HepG2 (cell line): ENCODE data around the gene PTPN5. TPM values are rescaled to one million over a fixed set of nuclear protein-coding genes. Genes with fewer than 3 reads are reported as not detected.

Experiments
- FLYWCH1 ChIP-seq: sonication (generic); formaldehyde crosslinking; IDR thresholded peaks from 2 replicates; pipeline ENCODE4 v1.8.1; 2023; ENCODE audit warnings: mild to moderate bottlenecking, missing genetic modification reagents
- MTA3 ChIP-seq: sonication (generic); formaldehyde crosslinking; IDR thresholded peaks from 2 replicates; pipeline ENCODE4 v1.4.0; 2020; ENCODE audit warnings: missing genetic modification reagents
- PRPF4 ChIP-seq: fragments of 200-400 bp; formaldehyde crosslinking; IDR thresholded peaks from 2 replicates; pipeline ENCODE4 v1.6.1; 2016; ENCODE audit warnings: low read length, low read depth; ENCODE audit not compliant: poor library complexity, severe bottlenecking
- RCOR2 ChIP-seq: IDR thresholded peaks from 2 replicates; pipeline ENCODE4 v1.6.1; 2016; ENCODE audit warnings: missing biosample characterization, missing genetic modification reagents
- ZNF510 ChIP-seq: sonication (generic); formaldehyde crosslinking; IDR thresholded peaks from 2 replicates; pipeline ENCODE4 v1.4.0; 2020; ENCODE audit warnings: low read depth, mild to moderate bottlenecking, missing genetic modification reagents
- polyA plus RNA-seq, 8 experiments: library from polyadenylated mRNA; depleted of rRNA in 3 of 8; stranded (reverse) in 7 of 8; unstranded in 1 of 8; fragments of >200 nt; fragmentation: Illumina TruSeq in 4 of 8; extraction: Trizol in 4 of 8; gene quantifications; 2 replicates each; pipeline versions ENCODE4 v1.2.1 to v1.2.3, GENCODE V29; 2011 to 2016; ENCODE audit warnings: low read depth in 4 of 8, missing spikeins in 1 of 8, mixed read lengths in 1 of 8; ENCODE audit not compliant: insufficient read depth in 1 of 8
- total RNA-seq, 5 experiments: library from RNA; depleted of rRNA; stranded (reverse); fragments of >200 nt; fragmentation: Illumina TruSeq; extraction: Trizol; gene quantifications; 2 replicates each; pipeline ENCODE4 v1.2.3, GENCODE V29; 2016; ENCODE audit warnings: low read depth in 1 of 5
- TF ChIP-seq, protein P1 (sequence below), 2 experiments: fragments of 450-650 bp in 1 of 2; sonication (generic) in 1 of 2; formaldehyde crosslinking; IDR thresholded peaks; 2 replicates each; pipeline versions ENCODE4 v1.5.0 to v1.8.0; 2020 to 2022; ENCODE audit warnings: mild to moderate bottlenecking in 1 of 2, missing genetic modification reagents in 1 of 2
- TF ChIP-seq, protein P2 (sequence below): sonication (generic); formaldehyde crosslinking; IDR thresholded peaks from 2 replicates; pipeline ENCODE4 v1.4.0; 2020; ENCODE audit warnings: missing genetic modification reagents, borderline replicate concordance
- TF ChIP-seq, protein P3 (sequence below): sonication (generic); formaldehyde crosslinking; IDR thresholded peaks from 2 replicates; pipeline ENCODE4 v1.5.1; 2020; ENCODE audit warnings: mild to moderate bottlenecking, missing genetic modification reagents, moderate library complexity

The PTPN5 gene
- total and polyA plus RNA-seq, 2 of the 13 experiments (the other 11 are each of a cell fraction or from before 2014, with no cell fraction given) = not detected

DNA sequence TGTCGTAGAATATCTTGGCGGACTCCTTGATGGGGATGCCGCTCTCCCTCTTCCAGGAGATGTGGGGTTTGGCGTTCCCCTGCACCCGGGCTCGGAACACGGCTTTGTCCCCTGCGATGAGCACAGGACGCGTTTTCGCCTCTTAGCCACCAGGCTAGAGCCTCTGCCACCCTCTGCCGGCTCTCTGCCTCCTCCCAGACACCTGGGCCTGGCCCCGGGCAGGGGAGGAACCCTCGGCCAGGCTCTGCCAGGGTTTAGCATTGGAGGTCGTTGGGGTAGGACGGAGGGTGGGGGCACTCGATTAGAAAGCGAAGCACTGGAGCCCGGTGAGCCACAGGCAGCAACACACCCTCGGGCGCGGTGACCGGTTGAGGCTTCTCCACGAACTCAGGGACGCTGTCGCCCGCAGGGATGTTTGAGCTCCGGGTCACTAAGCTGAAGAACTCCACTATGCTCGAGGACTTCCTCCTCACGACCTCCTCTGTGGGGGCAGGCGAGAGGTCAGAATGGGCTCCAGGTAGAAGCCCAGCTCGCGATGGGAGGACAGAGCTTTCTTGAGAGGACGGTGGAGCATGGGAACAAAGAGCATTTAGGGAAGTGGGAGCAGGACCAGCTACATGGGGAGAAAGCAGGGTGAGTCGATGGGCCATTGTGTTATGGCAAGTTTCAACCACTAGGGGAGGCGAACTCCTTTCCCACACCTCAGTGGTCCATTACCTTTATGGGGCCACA is 69.9 kb downstream of the PTPN5 start (continued):
- TF ChIP-seq RCOR2 (CRISPR knock-in tag) (no peak), ZNF510 (CRISPR knock-in tag) (no peak), PRPF4 (no peak), FLYWCH1 (CRISPR knock-in tag) (no peak), MTA3 (no peak)
- TF ChIP-seq, protein P1, sequence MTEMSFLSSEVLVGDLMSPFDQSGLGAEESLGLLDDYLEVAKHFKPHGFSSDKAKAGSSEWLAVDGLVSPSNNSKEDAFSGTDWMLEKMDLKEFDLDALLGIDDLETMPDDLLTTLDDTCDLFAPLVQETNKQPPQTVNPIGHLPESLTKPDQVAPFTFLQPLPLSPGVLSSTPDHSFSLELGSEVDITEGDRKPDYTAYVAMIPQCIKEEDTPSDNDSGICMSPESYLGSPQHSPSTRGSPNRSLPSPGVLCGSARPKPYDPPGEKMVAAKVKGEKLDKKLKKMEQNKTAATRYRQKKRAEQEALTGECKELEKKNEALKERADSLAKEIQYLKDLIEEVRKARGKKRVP (CRISPR knock-in tag; IDR thresholded peaks at IDR 0.05) = no peak
- TF ChIP-seq, protein P2, sequence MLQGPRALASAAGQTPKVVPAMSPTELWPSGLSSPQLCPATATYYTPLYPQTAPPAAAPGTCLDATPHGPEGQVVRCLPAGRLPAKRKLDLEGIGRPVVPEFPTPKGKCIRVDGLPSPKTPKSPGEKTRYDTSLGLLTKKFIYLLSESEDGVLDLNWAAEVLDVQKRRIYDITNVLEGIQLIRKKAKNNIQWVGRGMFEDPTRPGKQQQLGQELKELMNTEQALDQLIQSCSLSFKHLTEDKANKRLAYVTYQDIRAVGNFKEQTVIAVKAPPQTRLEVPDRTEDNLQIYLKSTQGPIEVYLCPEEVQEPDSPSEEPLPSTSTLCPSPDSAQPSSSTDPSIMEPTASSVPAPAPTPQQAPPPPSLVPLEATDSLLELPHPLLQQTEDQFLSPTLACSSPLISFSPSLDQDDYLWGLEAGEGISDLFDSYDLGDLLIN (CRISPR knock-in tag) = no peak
- TF ChIP-seq, protein P3, sequence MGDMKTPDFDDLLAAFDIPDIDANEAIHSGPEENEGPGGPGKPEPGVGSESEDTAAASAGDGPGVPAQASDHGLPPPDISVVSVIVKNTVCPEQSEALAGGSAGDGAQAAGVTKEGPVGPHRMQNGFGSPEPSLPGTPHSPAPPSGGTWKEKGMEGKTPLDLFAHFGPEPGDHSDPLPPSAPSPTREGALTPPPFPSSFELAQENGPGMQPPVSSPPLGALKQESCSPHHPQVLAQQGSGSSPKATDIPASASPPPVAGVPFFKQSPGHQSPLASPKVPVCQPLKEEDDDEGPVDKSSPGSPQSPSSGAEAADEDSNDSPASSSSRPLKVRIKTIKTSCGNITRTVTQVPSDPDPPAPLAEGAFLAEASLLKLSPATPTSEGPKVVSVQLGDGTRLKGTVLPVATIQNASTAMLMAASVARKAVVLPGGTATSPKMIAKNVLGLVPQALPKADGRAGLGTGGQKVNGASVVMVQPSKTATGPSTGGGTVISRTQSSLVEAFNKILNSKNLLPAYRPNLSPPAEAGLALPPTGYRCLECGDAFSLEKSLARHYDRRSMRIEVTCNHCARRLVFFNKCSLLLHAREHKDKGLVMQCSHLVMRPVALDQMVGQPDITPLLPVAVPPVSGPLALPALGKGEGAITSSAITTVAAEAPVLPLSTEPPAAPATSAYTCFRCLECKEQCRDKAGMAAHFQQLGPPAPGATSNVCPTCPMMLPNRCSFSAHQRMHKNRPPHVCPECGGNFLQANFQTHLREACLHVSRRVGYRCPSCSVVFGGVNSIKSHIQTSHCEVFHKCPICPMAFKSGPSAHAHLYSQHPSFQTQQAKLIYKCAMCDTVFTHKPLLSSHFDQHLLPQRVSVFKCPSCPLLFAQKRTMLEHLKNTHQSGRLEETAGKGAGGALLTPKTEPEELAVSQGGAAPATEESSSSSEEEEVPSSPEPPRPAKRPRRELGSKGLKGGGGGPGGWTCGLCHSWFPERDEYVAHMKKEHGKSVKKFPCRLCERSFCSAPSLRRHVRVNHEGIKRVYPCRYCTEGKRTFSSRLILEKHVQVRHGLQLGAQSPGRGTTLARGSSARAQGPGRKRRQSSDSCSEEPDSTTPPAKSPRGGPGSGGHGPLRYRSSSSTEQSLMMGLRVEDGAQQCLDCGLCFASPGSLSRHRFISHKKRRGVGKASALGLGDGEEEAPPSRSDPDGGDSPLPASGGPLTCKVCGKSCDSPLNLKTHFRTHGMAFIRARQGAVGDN = peak; percentile 45; the same call in 1 of the 2 replicates
